OCI-LY1 (cell line): ENCODE measurements around the gene FOXD3.
A peak's percentile ranks its signal among the peaks of the same experiment; 100 is the strongest.

Experiments
- EZH2 ChIP-seq: fragments of 200-600 bp; sonication (generic), shearing (Covaris generic); IDR thresholded peaks from 2 replicates; pipeline ENCODE4 v1.8.0; 2017; ENCODE audit warnings: borderline replicate concordance, mixed run types, mild to moderate bottlenecking, antibody characterized with exemption, low read length, moderate library complexity, mixed read lengths
- TF ChIP-seq, protein P1 (sequence below): fragments of 200-600 bp; sonication (generic), shearing (Covaris generic); IDR thresholded peaks from 2 replicates; pipeline ENCODE4 v1.5.1; 2017; ENCODE audit warnings: mild to moderate bottlenecking, antibody characterized with exemption, low read length, moderate library complexity, mixed read lengths

DNA sequence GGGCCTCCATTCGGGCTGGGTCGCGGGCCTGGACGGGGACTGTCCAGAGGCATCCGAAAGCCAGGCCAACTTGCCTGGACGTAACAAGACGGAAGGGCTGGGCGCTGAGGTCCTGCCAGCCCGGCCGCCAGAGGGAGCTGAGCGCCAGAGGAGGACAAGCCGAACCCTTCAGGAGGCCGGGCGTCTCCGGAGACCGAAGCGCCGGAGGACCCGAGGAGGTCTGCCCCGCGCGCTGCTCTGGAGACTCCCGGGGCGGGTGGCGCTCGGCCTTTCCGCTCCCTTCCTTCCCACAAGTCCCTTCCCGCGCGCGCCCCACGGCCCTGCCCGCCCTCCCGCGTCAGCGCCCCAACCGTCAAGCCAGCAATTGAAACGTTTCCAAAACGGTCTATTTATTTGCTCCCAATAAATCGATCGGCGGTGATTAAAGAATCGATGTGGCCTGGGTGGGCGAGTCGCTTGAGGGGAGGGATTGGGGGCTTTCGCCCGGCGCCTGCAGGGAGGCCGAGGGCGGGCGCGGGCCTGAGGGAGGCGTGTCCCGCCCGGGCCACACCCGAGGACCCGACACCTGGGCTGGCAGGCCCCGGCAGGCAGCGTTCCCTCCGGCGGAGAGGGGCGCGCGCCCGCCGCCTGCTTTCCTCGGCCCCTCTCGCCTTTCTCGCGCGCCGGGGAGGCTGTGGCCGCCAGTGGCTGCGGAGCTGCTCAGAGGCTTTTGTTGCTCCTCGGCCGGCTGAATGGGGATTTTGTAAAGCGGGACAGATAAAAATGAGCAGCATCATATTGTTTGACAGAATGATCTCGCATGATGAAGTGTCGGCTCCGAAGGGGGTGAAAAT is 5.2 kb upstream of the FOXD3 start:
- TF ChIP-seq, protein P1, sequence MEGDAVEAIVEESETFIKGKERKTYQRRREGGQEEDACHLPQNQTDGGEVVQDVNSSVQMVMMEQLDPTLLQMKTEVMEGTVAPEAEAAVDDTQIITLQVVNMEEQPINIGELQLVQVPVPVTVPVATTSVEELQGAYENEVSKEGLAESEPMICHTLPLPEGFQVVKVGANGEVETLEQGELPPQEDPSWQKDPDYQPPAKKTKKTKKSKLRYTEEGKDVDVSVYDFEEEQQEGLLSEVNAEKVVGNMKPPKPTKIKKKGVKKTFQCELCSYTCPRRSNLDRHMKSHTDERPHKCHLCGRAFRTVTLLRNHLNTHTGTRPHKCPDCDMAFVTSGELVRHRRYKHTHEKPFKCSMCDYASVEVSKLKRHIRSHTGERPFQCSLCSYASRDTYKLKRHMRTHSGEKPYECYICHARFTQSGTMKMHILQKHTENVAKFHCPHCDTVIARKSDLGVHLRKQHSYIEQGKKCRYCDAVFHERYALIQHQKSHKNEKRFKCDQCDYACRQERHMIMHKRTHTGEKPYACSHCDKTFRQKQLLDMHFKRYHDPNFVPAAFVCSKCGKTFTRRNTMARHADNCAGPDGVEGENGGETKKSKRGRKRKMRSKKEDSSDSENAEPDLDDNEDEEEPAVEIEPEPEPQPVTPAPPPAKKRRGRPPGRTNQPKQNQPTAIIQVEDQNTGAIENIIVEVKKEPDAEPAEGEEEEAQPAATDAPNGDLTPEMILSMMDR: peak; percentile 69
- TF ChIP-seq EZH2: no peak
